Measurements from ENCODE around the gene COBL. TPM values are rescaled to one million over a fixed set of nuclear protein-coding genes. Genes with fewer than 3 reads are reported as not detected.

The COBL gene
- total RNA-seq, 4 donors from 2014 or later: under 0.01 to 7.7 (median 2.6) TPM

- no peak overlapping the region for H3K27ac ChIP-seq
- no peak for DNase-seq
- no peak for TF ChIP-seq CTCF (IDR thresholded peaks at IDR 0.05)
- no peak for TF ChIP-seq POLR2A (IDR thresholded peaks at IDR 0.05)
- no peak overlapping the region for H3K4me3 ChIP-seq
- H3K27me3 ChIP-seq: no peaks in the 10 kb centered on the region
- no peaks in the 10 kb centered on the region for H3K9me3 ChIP-seq
- intact Hi-C loops (cut with DNase I; ENCODE audit: low total_unique reads): no loop called here
- no peaks in the 10 kb centered on the region for H3K36me3 ChIP-seq
- H3K4me1 ChIP-seq: no peaks in the 10 kb centered on the region
These were observed 53.6 kb downstream of the COBL start for GRCh38 chr7:51262796-51263531.

DNA sequence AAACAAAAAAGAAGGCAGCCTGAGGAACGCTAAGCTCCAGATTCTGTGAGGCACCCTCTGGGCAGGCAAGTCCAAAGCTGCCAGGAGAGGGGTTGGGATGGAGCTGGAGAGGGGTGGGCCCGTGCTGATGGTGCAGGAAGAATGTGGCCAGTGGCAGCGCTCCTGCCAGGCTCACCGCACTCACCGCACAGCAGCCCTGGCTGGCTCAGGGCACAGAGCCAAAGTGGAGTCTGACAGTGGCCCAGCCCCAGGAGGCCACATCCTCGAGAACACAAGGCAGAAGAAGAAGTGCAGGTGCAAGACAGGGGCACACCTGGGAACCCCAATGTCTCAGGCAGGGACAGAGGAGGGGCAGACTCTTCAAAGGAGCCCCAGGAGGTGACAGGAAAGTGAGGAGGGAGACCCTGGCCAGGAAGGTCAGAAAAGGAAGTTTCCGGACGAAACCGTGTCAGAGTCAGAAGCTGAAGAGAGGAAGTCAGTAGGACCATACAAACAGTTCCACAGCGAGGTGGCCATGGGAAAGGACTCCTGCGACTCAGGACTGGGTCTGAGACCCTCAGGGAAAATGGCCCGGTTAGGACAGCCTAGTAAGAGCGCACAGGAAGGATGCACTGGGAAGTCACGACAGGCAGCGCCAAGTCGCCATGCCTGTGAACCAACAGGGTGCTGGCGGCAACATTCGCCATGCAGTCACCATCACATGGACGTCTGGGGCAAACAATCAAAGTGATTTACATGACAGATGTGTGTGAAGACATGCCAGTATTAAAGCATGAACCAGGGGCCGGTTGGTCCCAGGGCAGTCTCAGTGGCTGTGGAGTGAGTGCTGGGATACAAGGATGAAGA, 54.4 kb downstream of the COBL start:
- intact Hi-C loops (cut with DNase I; ENCODE audit: low total_unique reads): no loop called here
- no peak overlapping the region for H3K4me3 ChIP-seq
- no peak for DNase-seq
- TF ChIP-seq POLR2A (IDR thresholded peaks at IDR 0.05) (no peak), CTCF (IDR thresholded peaks at IDR 0.05) (no peak)
- H3K27me3 ChIP-seq: no peaks in the 10 kb centered on the region
- no peak overlapping the region for H3K27ac ChIP-seq
- H3K36me3 ChIP-seq: no peaks in the 10 kb centered on the region
- H3K9me3 ChIP-seq: no peaks in the 10 kb centered on the region
- H3K4me1 ChIP-seq: no peaks in the 10 kb centered on the region

DNA sequence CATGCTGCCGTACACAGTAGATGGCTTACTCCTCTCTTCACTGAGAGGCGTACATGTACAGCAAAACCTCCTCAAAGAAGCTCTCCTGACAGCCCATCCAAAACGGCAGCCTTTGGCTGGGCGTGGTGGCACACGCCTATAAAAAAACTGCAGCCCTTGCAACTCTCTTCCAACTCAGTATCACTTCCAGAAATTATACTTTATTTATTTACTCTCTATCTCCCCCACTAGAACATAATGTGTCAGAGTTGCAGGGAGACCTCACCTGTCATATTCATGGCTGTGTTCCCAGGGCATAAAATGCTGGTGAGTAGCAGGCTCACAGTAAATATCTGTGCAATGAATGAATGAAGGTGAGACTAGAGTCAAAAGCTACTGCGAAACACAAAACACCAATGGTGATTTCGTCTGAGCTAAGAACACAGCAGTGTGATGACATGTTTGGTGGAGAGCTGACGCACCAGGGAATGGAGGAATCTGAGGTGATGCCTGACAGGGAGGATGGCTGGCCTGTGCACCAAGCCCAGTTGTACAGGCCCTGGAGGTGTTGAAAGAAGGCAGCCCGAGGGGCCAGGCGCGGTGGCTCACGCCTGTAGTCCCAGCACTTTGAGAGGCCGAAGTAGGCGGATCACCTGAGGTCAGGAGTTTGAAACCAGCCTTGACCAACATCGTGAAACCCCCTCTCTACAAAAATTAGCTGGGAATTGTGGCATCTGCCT, 55.3 kb downstream of the COBL start:
- intact Hi-C loops (cut with DNase I; ENCODE audit: low total_unique reads): no loop called here
- Histone ChIP-seq H3K36me3 (no peaks in the 10 kb centered on the region), H3K4me3 (no peak overlapping the region), H3K4me1 (no peaks in the 10 kb centered on the region), H3K27me3 (no peaks in the 10 kb centered on the region), H3K27ac (no peak overlapping the region), H3K9me3 (no peaks in the 10 kb centered on the region)
- no peak for DNase-seq
- TF ChIP-seq CTCF (IDR thresholded peaks at IDR 0.05) (no peak), POLR2A (IDR thresholded peaks at IDR 0.05) (no peak)

DNA sequence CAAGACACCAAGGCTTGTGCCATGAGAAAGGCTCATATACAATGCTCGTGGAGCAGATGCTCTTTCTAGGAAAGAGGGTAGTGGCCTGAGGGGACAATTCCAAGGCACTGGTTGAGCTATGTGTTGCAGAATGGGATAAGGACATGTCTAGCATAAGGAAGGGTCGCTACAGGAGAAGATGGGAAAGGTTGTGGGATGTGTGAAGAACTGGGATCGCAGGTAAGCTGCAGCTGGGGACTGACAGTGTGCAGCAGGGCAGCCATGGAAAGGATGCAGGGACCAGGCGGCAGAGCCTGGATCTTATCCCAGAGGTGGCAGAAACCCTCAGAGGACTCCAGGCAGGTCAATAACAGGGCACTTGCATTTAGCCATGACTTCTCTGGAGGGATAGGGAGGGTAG, 56.1 kb downstream of the COBL start:
- Histone ChIP-seq H3K27ac (no peak overlapping the region), H3K9me3 (no peaks in the 10 kb centered on the region), H3K4me3 (no peak overlapping the region), H3K36me3 (no peaks in the 10 kb centered on the region), H3K27me3 (no peaks in the 10 kb centered on the region), H3K4me1 (no peaks in the 10 kb centered on the region)
- intact Hi-C loops (cut with DNase I; ENCODE audit: low total_unique reads): no loop called here
- no peak for TF ChIP-seq CTCF (IDR thresholded peaks at IDR 0.05)
- no peak for TF ChIP-seq POLR2A (IDR thresholded peaks at IDR 0.05)
- no peak for DNase-seq

All from uterus (tissue), 4 donors.